Activated T-cell treated with anti-CD3 and anti-CD28 coated beads for 24 hours (primary cell): ENCODE results near the gene RASGEF1C.
"Not testable (repeated sequence)": the region's sequence is repeated elsewhere in the genome, so short reads cannot be mapped to it uniquely, and the experiment has no call there.

Experiments used
- DNase-seq: peaks from one replicate; pipeline ENCODE4 v3.0.0-alpha.2; 2020; ENCODE audit warnings: low read depth

The RASGEF1C gene

DNA sequence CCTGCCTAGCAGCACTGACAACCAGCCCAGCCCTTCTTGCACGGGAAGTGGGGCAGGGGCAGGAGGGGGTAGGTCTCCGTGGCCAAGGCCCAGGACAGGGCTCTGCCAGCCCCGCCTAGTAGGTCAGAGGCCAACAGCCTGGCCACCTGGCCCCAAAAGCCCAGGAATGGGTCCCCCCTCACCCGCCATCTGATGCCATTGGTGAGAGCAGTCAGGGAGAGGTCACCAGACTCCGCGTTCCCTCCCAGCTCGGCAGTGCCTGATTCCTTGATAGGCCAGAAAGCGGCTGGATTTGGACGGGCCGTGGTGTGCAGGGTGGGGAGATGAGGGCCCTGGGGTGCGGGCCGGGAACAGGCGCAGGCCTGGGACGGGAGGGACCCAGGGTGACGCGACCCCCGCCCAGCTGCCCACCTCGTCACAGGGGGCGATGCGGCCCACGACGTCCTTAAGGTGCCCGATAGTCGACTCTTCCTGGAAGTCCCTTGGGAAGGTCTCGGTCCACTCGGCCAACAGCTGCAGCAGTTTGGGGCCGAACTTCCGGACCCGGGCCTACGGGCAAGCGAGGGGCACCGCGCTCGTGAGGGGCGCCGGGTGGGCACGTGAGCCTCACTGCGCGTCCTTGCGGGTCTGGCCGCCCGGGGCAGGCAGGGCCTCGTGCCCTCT, 72.9 kb downstream of the RASGEF1C start:
- no peak for DNase-seq

DNA sequence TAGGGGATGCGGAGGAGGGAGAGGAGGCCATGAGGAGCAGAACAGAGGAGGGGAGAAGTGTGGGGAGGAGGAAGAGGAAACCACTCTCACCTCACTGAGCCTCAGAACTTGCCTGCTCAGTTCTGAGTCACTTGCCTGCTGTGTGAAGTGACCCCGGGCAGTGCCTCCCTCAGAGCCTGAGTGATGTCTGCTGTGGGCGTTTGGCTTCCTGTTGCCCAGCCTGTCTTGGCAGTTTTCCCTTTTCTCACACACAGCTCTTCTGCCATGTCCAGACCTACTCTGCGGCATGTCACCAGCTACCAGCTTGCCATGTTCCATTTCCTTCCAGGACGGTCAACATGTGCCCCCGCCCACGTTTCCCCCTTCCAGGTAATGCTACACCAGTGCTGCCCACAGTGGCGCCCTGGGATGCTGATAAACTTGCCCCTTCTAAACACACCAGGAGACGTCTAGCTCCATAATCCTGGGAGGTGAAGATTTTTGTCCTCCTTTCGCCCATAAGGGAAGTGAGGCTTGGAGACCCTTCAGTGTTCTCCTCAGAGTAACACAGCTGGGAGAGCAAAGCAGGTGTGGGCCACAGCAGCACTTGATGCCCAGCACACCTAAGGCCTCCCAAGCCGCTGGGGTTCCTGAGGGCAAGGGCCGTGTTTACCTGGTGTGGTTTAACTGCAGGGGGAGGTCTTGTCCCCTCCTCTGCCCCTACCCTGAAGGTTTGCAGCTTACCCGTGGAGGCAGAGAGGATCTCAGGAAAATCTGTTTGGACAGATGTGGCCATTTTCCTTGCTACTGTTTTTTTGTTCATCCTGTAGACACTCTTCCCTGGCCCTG, 73.7 kb downstream of the RASGEF1C start:
- DNase-seq: peak; percentile 7

DNA sequence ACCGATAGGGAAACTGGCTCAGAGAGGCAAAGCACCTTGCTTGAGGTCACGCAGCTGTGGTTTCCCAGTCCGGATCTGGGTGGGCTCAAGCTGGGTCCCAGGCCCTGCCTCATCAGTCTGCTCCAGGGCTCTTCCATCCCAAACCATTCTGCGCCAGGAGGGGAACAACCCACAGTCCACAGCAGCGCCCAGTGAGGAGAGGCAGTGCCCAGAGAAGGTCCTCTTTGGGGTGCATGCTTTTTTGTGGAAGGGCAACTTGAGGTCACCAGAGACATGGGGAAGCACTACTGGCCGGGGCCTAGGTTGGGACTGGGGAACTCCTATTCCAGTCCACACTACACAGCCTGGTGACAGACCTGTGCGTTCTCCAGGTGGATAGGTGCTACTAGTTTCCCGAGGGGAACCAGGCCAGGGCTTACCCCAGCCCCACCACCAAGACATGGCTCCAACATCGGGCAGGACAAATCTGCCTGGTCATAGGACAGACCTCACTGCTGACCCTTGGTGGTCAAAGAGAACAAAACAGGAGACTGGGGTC, 75.0 kb downstream of the RASGEF1C start:
- DNase-seq: no peak

DNA sequence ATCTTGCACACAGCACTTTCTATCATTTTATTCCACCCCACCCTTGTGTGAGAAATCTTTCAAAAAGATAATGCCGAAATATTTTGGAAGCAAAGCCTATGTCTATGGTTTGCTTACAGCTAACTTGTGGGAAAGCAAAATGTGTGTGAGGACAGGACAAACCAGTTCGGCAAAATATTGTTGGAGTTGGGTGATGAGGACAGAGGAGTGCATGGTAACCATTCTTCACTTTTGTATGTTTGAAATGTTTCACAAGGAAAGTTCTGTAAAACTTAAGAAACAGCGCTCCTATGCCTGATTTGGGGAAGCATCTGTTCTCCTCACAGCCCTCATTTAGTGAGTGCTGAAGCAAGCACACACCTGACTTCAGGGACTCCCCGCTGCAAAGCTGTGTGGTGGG, 75.5 kb downstream of the RASGEF1C start:
- DNase-seq: no peak

DNA sequence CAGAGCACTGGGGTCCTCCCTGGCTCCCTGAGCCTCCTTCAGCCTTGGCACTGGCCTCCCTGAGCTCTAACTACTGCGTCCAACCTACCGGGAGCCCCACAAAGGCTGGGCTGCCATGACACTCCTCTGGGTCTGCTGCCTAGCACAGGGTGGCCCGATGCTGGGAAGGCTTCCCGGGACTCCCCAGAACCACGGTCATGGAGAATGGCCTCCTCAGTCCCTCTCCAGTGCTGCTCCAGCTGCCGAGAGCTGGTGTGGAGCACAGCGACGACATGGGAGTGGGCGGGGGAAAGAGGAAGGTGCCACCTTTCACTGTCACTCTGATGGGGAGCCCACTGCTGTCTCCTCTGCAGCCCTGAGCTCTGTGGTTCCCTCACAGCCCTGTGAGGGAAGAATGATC, 76.0 kb downstream of the RASGEF1C start:
- no peak for DNase-seq

DNA sequence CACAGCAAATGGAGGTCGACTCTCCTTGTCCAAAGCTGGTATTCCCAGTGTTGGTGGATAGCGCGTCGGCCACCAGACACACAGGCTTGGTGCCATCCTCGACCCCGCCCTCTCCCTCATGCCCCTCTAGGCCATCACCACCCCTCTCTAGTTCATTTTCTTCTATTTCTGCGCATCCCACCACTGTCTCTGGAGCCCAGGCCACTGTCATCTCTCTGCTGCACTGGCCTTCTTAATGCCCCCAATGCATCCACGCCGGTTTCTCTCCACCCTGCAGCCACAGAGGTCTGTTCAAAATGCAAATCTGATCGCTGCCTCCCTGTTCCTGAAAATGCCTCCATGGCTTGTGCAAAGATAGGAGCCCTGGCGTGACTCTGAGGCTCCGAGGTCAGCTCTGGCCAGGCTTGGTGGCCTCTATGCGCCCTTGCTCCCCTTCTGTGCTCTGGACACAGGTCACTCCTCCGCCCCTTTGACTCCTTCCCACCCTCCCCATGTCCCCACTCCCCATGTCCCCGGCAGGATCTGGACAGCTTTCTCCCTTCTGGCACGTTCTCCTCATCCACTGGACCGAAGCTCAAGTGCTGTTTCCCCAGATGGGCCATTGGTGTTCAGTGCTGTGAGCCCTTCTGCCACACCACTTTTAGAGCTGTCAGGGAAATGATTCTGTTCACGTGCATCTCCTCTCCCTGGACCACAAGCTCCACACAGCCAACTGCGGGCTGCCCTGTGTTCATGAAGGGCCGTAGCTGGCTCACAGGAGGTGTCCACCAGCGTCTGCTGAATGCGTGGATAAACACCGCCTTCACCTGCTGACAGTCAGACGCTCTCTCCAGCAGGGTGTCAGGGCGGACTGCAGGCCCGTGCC, 77.9 kb downstream of the RASGEF1C start:
- no peak for DNase-seq

DNA sequence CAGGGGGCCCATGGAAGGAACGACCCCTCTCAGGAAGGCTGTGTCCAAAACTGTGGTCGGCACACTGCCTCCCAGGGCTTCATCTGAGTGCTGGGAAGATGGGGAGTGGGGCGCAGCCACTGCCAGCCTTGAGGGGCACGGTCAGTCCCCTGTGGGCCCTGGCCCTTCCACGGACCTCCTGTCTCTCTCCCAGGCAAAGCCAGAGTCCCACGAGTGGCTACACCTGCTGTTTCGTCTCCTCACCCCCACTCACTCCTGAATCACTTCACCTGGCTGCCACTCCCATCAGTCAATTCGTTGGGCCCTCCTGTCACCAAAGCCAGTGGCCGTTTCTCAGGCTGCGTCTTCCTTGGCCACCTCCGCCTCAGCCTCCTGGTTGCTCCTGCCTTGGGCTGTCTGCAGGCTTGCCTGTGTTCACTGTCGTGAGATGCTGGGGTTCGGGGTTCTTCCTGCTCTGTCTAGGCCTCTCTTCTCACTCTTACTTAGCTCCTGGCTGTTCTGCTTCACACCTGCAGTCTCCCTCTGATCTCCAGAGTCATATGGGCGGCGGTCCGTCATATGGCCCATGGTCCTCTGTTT, 78.6 kb downstream of the RASGEF1C start:
- DNase-seq: no peak

DNA sequence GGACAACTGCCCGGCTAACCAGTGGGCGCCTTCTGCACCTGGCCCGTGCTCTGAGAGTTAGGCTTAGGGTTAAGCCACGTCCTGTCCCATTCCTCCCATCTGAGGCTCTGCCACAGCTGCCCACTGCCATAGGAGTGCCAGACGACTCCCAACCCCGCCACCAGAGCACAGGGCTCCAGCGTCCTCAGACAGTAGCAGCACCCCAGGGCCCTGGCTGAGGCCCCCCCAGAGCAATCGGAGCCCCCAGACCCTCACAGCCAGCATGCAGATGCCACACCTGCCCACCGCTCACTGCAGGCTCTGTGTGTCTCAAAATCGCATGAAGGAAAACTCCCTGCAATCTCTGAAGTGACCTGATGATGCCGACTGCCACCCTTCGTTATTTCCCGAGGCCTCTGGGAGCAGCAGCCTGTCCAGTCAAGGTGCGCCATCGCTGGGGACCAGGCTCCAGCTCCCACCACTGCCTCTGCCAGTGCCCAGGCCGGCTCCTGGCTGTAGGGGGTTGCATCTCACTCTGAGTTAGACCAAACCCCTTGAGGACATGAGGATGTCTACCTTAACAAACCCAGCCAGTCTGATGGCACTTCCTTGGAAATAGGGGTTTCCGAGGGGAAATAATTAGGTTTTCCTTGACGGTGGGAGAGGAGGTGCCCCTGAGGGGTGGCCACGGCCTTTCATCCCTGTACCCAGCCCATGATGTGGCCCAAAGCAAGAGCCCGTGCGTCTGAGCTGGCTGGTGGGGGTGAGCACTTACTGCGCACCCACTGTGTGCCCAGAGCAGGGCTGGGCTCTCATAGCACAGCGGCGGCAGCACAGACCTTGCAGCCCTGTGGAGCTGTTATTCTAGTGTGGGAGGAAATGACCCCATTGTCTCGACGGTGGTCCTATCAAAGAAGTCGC, 79.5 kb downstream of the RASGEF1C start:
- no peak for DNase-seq

DNA sequence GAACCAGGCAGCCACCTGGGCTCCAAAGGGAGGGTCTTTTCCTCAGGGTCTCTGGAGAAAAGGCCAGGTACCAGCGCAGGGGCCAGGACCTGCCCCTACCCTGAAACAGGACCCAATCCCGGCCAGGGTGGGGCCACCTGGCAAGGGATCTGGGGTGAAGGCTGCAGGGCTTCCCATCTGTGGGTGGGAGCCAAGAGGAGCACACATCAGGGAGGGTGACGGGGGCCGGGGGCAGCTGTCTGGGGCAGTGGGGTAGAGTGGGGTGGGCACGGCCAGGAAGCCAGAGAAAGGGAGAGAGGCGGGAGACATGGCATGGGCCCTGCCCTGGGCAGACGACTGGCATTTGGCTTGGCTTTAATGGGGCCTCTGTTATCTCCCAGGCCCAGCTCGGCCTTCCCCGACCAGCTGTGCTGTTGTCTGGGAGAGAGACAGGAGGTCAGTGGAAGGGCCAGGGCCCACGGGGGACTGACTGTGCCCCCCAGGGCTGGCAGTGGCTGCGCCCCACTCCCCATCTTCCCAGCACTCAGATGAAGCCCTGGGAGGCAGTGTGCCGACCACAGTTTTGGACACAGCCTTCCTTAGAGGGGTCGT, 80.2 kb downstream of the RASGEF1C start:
- DNase-seq: no peak

DNA sequence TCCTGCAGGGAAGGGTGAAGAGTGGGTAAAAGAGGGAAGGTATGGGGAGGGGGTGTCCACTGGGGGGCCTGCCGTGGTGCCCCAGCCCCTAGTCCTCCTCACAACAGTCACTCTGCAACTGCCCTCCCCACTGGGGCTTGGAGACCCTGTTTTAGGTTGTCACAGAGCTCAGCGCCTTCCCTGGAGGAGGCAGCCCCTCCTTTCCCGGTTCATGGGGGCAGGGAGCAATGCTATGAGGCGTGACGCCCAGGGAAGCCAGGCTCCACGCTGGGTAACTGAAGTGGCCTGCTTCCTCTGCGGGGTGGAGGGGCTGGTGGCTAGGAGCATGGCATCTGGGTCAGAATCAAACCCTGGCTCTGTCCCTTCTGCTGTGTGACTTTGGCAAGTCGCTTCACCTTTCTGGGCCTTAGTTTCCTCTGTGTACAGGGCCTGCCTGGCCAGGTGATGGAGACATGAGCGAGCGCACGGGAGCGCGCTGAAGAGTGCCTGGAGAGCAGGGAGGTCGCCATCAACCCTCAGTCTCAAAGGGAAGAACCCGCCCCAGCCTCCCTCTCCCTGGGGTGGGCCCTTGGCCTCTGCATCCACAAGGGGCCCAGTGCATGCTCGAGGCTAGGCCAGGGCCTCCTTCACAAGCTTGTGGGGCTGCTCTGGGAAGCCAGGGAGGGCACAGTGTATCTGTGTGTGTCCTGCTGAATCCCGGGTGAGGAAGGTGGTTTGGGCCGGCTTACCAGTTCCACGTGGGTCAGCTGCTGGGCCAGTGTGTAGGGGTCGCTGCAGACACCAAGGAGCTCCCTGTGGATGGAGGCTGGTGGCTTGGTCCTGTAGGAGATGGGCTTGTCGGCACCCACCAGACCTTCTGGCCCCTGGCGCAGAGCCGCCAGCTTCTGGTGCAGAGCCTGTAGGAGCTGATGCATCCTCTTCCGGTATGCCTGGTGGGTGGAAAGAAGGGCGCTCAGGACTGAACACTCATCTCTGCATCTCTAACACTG, 81.0 kb downstream of the RASGEF1C start:
- no peak for DNase-seq

DNA sequence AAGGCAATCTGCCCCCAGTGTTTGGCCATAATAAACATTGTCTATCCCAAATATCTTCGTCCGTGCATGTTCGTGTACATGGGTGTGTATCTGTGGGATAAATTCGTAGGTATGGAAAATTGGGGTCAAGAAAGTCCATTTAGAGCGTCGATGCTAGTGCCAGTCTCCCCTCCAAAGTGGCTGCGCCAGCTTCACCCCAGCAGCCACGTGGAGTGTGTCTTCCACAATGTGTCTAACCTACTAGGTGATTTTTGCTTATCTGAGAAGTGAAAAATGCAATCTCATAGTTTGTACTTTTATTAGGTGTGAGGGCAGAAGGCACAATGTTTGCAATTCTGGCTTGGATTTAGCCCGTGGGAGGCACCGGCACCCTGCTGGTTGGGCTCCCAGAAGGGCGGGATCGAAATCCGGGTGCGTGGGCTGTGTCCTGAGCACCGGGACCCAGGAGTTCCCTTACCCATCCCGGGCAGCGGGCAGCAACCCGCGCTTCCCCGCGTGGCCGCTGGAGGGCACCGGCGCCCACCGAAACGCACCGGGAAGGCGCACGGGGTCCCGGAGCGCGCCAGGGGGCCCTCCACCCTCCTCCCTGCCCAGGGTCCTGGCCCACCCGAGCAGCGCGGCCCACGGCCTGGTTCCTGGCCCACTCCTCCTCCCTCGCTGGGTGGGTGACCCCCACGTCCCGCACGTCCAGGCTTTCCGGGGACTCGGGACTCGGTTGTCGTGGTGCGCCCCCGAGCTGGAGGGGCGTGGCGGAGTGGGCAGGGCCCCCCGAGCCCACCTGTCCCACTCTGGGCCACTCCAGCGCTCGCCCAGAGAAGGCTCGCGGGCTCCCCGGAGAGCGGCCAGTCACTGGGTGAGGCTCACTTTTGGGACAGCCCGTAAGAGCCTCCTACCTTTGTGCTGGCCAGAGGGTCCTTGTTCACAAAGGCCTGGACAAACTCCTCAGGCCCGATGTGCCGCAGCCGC, 82.0 kb downstream of the RASGEF1C start:
- peak; percentile 11 for DNase-seq

DNA sequence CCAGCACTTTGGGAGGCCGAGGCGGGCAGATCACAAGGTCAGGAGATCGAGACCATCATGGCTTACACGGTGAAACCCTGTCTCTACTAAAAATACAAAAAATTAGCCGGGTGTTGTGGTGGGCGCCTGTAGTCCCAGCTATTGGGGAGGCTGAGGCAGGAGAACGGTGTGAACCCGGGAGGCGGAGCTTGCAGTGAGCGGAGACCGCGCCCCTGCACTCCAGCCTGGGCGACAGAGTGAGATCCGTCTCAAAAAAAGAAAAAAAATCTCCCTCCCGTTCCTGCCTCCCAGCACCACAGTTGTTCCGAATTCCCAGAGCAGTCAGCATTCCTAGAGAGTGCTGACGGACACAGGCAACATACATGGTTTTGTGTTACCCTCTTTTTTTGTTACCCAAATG, 82.9 kb downstream of the RASGEF1C start:
- not testable (repeated sequence) for DNase-seq

DNA sequence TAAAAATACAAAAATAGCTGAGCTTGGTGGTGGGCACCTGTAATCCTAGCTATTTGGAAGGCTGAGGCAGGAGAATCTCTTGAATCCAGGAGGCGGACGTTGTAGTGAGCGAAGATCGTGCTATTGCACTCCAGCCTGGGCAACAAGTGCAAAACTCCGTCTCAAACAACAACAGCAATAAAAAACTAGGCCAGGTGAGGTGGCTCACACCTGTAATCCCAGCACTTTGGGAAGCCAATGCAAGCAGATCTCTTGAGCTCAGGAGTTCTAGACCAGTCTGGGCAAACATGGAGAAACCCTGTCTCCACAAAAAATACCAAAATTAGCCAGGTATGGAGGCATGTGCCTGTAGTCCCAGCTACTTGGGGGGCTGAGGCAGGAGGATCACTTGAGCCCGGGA, 84.3 kb downstream of the RASGEF1C start:
- DNase-seq: not testable (repeated sequence)

DNA sequence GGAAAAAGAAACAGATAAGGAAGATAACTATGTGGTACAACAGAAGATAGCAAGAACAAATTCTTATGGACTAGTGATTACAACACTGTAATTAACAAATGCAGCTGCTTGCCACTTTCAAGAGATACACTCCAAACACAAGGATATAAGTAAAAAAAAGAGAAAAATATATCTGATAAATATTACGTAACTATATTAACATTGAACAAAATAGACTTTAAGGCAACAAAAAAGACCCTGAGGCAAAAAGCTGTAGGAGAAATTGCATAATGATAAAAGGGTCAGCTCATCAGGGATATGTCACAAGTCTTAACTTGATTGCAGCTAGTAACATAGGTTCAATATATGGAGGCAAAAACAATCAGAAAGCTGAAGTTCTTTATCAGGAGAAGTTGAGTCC, 86.1 kb downstream of the RASGEF1C start:
- no peak for DNase-seq

DNA sequence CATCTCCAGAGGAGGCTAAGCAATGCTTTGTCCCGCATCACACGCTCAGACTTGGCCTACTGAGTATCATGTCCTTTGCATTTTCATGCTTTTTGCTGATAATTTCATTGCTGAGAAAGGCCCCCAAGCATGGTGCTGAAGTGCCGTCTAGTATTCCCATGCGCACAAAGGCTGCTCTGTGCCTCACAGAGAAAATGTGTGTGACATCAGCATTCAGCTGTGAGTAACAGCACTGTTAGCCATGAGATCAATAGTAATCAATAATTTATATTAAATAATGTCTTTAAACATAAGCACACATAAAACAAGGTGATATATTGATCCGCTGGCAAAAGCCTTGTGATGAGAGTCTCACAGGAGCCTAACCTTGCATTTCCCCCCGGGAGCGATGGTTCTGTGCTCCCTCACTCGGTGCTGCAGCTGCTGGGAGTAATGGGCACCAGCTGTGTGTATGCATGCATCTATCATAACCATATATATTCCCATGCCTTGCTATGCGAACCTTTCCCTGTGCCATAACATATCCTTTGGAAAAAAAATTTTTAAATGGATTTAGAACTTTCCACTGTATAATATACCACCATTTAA, 87.1 kb downstream of the RASGEF1C start:
- DNase-seq: no peak

DNA sequence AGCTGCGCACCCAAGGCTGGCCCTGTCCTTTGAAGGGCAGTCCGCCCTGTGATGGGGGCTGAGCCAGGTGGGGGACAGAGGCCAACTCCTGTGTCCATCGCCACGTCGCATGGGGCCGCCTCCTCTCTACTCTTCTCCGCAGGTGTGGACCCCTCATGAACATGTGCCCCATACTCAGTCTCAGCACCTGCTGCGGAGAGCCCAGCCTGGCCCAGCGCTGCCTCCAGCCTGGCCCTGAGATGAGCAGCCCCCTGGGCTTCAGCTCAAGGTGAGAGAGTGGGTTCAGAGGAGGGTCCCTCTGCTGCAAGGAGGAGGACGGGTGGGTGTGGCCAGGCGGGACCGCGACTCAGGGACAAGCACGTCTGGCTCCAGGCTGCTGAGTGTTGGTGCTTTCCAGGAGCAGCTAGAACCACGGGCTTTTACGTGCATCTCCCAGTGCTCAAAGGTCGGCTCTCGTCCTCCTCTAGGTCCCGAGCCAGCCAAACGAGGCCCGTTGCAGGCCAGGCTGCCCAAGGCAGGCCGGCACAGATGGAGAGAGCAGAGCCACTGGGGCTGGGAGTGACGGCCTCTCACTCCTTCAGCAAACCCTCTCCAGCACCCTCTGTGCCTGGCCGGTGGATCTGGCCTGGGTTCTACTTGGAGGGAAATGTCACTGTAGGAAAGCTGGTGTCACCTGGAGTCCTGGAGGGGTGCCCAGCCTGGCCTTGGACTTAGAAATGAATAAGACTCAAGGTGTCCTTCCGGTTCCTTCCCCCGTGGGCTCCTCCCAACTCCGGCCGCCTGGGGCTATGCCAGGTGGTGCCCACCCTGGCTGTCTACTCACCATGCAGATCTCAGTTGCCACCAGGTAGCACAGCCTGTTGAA, 88.5 kb downstream of the RASGEF1C start:
- no peak for DNase-seq

DNA sequence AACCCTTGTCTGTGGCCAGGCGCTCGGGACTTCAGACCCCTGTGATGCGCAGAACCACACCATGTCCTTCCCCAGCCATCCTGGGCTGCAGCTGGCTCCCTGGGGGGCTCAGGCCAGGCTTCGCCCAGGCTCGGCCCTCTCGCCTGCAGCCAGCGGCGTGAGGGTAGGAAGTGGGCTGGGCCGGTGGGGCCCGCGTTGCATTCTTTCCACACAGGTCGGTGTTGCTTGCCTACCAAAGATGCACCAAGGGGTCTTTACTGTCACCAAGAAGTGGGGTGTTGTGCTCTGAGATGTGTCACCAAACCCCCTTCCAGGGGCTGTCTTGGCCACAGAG, 89.1 kb downstream of the RASGEF1C start:
- DNase-seq: no peak
